ENCODE measurements around the gene ZIC2.
A peak's percentile ranks its signal among the peaks of the same experiment; 100 is the strongest.

ZIC2 gene

DNA sequence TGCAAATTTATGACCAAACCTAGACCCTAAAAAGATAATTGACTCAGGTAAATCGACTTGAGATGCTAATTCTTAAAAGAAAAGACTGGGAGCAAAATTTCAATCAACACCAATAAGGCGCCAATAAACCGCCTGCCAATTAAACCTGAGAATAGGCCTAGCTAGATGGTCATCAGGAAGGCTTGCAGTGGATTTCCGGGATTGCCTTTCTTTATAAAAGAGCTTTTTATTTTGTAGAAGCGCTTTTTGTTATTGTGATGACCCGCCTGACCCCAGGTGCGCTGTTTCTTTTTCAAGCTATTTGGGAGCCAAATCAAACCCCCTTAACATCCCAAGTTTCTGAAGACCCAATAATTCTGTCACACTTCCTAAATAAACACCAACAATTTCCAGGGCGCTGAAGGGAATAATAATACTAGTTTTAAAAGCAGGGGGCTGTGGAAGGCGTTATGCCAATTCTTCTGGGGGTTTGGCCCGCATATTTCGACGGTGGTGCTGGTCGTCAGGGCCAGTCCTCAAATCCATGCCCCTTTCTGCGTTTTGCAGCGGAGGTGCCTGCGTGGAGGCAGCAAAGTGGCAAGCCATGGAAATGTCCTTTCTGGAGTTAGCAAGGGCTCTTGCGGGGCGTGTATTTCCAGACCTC, 7.2 kb upstream of the ZIC2 start:
- no peak for DNase-seq

DNA sequence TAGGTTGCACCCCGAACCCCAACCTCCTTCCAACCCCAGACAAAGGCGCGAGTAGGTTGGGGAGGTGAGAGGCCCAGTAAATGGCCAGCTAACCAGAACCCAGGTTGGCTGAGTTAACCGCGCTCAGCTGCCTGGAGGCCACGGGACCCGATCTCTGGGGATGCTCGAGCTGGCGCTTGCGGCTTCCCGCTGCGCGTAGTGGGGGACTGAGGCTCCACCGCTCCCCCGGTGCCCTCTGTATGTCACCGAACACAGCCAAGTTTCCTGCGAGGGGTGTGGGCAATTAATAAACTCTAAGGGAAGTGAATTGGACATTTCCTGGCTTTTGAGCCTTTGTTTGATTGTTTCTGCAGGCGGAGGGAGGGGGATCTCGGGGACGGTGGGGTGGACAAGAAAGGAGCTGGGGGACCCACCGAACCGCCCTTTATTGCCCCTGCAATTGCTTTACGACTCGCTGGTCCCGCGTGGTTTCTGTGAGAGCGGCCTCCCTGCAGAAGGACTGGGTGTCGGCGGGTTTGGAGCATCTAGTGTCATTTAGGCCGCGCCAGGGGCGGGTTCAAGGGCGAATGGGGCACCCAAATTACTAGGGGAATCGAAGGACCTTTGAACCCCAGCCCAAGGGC, 6.5 kb upstream of the ZIC2 start:
- no peak for DNase-seq

DNA sequence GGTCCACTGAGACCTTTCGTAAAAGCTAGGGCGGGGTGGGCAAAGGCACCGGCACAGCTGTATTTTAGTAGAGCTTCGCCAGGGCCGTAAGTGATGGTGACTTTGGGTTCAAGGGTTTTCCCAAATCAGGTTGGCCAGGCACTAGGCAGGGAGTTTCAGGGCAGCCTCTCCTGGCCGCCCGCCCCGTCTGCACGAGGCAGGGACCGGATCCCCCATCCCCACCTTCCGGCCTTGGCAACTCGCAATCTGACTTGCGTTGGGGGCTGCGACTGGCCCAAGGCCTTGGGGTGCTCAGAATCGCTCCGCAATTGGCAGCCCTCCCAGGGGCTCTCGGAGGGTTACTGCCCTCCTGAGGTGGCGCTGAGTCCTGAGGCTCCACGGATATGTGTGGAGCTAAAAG, 6.0 kb upstream of the ZIC2 start:
- DNase-seq = no peak

DNA sequence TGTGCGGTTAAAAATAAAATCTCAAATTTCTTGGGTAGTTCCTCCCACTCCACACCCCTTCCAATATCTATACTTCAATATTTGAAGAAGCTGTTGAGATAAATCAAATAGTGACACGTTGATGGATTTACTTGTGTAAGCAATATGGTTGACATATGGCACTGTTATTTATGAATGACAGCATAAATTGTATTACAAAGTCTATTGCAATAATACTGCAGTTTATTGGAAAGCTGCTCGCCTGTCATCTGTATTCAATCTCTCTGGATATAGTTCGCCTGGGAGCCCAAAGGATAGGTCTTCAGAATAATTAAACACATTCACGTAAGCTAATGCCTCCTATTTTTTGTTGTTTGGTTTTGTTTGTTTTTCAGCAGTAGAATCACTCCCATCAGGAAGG, 5.0 kb upstream of the ZIC2 start:
- DNase-seq = no peak

DNA sequence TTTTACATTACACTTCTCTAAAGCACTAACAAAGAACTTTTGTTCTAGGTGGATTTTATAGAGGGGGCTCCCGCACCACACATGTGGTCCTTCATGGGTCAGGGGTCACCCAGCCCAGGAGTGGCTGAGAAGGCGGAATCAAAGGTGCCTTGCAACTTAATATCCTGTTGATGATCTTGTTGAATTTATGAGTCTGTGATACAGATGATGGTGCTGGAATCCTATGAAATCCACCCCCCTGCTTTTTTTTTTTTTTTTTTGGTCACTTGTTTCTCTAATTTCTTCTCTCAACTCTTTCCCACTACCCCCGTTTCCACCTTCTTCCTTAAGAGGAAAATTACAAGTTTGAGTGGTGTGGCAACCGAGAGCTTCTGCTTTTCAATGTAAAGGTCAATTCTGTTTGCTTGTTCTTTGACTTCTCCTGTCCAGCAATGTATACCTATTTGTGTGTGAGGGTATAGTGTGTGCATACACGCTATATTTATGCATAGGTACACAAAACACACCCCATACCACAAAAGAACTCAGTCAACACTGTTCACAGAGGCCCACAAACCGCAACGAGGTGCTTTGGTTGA, 4.2 kb upstream of the ZIC2 start:
- DNase-seq = no peak

DNA sequence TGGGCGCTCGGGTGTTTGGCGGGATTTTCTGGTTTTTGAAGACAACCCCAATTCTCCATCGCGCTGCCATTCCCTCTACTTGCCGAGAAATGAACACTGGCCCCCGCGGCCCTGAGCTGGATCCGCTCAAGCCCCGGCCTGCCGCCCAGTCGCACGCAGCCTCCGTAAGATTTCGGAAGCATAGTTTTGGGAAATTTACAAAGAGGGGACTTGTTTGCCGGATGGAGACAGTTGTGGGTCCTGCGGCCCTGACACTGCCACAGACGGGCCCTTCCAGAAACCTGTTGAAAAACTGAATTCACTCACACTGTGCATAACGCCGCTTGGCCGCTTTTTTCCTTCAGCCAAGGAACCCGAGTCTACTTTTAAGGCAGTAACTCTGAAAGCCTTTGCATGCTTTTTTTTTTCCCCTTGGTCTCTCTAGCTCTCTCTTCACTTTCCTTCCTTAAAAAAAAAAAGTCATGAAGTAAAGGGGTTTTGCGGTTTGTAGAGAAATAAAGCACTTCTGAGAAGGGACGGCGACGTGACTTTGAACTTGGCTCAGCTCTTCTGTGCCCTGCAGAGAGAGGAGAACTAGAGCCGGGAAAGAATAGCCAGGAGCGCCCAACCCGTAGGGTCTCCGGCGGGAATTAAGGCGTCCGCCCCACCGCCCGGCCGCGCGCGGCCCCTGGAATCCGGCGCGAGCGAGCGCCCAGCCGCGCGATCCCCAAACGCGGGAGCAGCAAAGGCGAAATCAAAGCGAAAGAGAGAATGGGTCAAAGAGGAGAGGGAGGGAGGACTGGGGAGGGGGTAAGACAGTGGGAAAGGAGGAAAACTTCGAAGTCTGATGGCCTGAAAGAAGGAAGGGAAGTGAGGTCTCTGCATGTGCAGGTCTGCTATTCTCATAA, 3.4 kb upstream of the ZIC2 start:
- no peak for DNase-seq

DNA sequence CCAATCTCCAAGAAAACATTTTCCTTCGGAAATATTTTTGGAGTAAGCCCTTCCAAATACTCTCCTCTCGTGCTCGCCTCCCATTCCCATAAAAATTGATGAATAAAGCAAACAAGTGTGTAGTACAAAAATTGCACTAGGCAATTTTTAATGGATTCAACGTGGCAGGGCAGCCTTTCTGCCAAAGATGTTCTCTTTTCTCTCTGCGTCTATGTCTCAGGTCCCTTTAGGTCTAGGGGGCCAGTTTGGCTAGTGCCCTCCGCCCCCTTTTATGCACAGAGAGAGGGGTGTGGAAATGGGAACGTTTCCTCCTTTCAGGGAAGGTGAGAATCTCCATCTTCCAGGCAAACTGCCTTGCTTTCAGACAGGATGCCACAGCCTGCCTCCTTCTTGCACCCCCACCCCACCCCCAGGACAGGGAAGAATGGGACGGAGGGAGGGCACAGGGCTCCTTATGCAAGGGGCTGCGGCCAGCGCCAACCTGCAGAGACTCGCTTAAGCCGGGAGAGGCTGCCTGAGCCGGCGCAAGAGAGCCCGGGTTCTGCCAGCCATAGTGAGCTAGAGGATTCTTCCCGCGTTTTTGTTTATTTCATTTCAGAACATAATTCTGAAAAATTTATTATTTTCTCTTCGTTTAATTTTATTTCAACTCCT, 2.7 kb upstream of the ZIC2 start:
- no peak for DNase-seq

DNA sequence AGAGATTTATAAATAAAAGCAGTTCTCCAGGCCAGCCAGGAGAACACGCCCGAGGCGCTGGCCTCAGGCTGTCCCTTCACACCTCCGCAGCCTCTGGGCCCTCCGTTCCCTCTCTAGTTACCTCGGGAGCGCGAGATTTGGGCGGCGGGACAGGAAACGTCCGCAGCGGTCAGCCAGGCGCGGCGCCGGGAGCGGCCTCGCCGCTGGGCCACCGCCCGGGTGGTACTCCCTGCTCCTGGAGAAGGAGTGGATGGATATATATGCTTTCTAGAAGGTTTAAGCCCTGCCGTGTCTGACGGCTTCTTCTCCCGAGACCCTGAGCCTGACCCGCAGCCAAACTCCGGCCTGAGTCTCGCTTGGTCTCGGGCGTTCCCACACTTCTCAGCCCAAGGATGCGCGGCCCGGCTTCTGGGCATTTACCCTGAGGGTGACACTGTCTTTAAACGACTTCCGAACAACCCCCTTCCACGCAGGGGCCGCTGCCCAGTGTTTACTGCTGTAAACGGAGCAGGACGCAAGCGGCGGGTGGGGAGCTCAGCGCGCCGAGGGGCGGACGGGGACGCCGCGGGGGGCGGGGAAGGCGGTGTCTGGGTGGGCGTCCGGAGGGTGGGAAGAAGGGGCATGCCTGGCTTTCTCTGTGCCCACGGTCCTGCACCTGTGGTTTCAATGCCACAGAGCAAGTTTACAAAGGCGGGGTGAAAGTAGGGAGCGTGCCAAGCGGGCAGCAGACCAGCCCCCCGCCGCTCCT, 2.0 kb upstream of the ZIC2 start:
- DNase-seq = no peak

DNA sequence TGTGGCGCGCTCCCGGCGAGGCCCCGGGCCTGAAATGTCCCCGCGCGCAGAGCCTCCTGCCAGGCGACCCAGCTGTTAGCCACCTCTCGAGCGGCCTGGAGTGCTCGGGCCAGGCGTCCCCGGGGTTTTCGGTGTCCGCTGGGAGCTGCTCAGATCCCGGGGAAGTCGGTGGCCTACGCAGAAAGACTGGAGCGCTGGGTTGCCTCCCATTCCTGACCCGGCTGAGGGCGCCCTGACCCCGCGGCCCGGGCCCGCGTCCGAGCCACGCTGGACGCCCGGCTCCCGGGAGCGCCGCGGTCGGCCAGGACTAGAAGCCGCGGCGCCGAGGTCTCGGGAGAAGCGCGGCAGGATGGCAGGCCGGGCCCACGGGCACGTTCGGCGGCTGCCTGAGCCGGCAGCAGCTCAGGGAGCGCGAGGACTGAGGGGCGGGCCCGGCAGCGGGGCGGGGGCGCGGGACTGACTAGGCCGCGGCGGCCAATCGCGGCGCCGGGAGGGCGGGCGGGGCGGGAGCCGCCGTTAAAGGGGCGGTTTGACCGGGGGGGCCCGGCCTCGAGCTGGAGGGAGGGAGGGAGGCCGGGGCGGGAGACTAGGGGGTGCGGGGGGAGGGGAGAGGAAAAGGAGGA, 1.3 kb upstream of the ZIC2 start:
- DNase-seq = peak in 4 of 5 experiments; percentile 41 to 83 (median 48)

DNA sequence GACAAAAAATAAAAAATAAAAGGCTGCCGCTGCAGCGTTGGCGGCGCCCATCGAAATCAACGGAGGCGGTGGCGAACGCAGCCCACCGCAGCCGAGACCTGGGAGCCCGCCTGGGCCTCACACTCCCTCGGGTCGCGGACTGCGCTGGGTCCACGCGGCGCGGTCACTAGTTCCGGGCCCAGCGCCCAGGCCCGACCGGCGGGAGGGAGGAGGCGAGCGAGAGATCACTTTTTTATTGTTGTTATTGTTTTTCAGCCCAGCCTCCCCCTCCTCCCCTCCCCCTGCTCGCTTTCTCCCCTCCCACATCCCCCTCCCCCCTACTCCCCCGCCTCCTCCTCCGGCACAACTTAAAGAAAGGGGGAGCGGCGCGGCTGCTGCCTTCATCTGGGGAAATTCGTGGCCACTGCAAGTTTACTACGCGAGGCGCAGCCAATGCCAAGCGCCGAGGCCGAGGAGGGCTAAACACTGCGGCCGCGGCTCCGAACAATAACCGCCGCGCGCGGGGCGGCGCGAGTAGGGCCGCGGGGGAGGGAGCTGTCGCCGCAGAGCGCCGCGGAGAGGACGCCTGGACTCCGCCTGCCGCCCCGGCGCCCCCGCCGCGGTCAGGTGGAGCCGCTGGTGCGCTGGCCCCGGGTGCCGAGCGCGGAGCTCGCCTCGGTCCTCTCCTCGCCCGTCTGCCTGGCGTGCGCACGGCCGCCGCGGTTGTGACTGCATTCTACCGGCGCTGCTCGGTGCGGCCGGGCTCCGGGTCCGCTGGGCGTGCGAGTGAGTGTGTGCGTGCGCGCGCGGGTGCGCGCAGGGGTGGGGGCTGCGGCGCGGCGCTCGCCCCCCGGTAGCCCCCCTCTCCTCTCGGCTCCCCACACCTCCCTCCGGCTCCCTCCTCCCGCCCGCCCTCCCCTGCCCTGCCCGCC, 505 bp upstream of the ZIC2 start:
- DNase-seq = peak in 1 of 5 experiments; percentile 58

DNA sequence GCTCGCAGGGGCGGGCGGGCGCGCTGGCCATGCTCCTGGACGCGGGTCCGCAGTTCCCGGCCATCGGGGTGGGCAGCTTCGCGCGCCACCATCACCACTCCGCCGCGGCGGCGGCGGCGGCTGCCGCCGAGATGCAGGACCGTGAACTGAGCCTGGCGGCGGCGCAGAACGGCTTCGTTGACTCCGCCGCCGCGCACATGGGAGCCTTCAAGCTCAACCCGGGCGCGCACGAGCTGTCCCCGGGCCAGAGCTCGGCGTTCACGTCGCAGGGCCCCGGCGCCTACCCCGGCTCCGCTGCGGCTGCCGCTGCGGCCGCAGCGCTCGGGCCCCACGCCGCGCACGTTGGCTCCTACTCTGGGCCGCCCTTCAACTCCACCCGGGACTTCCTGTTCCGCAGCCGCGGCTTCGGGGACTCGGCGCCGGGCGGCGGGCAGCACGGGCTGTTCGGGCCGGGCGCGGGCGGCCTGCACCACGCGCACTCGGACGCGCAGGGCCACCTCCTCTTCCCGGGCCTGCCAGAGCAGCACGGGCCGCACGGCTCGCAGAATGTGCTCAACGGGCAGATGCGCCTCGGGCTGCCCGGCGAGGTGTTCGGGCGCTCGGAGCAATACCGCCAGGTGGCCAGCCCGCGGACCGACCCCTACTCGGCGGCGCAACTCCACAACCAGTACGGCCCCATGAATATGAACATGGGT, 599 bp downstream of the ZIC2 start:
- DNase-seq = peak in 1 of 5 experiments; percentile 69

DNA sequence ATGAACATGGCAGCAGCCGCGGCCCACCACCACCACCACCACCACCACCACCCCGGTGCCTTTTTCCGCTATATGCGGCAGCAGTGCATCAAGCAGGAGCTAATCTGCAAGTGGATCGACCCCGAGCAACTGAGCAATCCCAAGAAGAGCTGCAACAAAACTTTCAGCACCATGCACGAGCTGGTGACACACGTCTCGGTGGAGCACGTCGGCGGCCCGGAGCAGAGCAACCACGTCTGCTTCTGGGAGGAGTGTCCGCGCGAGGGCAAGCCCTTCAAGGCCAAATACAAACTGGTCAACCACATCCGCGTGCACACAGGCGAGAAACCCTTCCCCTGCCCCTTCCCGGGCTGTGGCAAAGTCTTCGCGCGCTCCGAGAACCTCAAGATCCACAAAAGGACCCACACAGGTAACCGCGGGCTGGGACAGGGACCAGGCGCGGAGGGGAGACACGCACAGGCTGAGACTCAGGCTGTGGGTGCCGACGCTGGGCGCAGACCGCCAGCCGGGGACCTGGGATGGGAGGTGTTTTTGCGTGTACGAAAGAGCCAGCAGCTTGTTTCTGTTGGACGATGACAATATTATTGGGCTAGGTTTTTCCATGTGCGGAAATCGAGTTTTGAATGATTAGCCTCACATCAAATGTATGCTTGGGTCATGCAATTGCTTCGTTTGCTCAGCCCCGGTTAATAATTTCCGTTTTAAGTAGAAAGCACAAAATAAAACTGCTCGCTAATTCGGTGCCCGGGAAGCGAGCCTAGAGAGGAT, 1.3 kb downstream of the ZIC2 start:
- DNase-seq = peak in 1 of 5 experiments; percentile 50

DNA sequence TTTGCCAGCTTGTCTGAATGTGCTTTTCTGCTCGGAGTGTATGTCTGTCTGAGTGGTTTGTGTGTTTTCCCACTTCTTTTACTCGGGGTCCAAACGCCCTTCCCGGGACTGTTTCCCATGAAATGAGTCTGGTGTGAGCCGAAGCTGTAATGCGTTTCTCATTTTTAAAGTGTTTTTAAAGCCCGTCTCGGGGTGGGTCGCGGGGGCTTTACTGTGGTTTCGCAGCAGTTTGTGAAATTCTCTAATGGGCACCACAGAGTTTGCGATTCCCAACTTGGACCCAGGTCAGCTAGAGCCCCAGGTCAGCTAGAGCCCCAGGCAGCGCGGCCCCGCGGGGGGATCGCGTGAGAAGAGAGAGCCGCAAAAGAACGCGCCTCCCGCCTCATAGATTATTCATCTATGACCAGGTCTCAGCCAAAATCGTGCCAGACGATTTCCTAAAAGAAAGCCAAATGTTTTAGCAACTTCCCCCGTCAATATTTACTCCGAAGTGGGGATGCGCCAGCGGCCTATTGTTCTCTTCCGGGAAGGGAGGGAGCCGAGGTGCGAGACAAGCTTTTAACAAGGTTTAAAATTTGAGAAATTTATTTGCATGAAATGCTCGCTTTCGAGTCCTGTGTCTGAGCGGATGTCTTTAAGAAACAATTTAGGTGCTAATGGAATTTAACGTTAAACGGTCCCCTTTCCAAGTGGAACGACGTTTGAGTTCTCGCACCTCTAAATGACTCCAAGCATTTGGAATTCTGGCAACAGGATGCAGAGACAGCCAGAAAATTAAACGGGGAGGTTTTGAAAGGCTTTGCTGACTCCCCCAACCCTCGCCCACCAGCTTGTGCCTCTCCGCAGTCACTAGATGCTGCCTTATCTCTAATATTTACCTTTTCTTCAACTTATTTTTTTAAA, 2.2 kb downstream of the ZIC2 start:
- DNase-seq = no peak

DNA sequence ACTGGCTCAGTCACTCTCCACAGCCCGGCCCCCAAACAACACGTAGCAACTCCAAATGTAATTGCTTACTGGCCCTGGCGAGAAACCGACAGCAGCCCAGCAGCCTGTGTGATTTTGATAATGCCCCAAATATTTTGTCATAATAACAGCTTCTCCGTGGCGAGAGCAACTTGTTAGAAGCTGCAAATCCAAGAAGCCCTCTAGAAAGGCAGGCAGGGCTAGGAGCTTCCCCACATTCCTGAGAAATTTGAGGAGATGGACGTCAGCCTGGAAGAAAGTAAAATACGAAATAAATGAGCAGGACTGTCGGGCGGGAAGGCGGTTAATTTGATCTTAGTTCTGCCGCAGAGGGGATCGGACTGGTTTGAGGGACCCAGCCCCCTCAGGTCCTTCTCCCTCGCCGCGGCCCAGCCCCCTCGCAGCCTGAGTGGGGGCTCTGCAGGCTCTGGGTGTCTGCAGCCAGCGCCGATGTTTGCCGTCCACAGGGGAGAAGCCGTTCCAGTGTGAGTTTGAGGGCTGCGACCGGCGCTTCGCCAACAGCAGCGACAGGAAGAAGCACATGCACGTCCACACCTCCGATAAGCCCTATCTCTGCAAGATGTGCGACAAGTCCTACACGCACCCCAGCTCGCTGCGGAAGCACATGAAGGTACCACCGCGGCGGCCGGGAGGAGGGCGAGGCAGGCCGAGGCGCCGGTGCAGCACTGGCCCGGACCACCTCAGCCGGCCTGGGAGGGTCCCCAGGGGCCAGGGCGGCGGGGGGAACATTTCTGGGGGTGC, 3.1 kb downstream of the ZIC2 start:
- peak in 1 of 5 experiments; percentile 78 for DNase-seq

DNA sequence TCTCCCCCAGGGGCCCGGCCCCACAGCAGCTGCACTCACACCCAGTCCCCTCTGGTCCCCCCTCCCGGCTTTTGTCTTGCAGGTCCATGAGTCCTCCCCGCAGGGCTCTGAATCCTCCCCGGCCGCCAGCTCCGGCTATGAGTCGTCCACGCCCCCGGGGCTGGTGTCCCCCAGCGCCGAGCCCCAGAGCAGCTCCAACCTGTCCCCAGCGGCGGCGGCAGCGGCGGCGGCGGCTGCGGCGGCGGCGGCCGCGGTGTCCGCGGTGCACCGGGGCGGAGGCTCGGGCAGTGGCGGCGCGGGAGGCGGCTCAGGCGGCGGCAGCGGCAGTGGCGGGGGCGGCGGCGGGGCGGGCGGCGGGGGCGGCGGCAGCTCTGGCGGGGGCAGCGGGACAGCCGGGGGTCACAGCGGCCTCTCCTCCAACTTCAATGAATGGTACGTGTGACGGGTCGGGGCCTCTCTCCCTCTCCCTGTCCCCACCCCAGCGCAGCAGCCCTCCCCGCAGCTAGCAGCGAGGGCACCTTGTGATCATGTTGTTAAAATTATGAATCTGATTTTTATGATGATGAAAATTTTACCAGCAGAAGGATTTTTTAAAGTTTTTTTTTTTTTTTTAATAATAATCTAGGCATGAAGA, 3.8 kb downstream of the ZIC2 start:
- no peak for DNase-seq

DNA sequence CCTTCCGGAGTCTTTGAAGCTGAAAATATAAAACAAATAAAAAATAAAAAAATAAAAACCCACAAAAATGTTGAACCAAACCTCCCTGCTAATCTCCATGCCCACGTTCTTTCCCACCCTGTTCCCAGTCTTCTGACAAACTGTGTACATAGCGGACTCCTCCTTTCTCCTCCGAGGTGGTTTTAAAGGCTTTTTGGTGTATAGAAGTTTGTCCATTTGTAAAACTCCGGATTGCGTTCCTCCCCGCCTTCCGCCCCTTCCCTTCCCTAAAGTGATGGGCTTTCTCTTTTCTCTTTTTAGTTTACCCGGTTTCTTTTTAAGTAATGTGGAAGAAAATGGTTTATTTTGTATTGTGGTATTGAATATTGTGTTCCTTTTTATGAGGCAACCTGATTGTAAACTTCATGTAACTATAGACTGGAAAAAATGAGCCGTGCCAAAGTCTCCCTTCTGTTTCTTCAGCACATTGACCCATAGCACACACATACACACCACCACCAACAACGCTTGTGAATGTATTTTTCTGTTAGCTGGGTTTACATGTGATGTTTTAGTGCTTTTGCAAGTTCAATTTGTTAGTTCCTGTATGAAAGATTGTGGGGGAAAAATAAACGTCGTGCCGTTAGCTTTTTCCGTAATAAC, 4.4 kb downstream of the ZIC2 start:
- DNase-seq = no peak

Data from T-helper 2 cell (primary cell).